K562 (cell line): ENCODE results near the gene MTHFR. TPM values are rescaled to one million over a fixed set of nuclear protein-coding genes. Genes with fewer than 3 reads are reported as not detected.

Source experiments
- CAMTA2 ChIP-seq: fragments of 250-450 bp; sonication (Bioruptor Pico); conservative IDR thresholded peaks from 2 replicates; pipeline ENCODE4 v1.5.1; 2022
- CXXC5 ChIP-seq: fragments of 250-450 bp; sonication (Bioruptor Pico); IDR thresholded peaks from 2 replicates; pipeline ENCODE4 v1.8.0; 2022; ENCODE audit warnings: inconsistent platforms, mild to moderate bottlenecking, moderate library complexity
- NCOA2 ChIP-seq, 2 experiments: fragments of 450-650 bp; IDR thresholded peaks; 2 replicates each; pipeline ENCODE4 v1.6.1; 2018; ENCODE audit warnings: mild to moderate bottlenecking in 2 of 2, moderate library complexity in 1 of 2; ENCODE audit not compliant: partially characterized antibody in 2 of 2
- RBFOX2 ChIP-seq: fragments of 200-400 bp; formaldehyde crosslinking; IDR thresholded peaks from 2 replicates; pipeline ENCODE4 v1.6.1; 2017; ENCODE audit warnings: low read depth, mild to moderate bottlenecking, low read length, moderate library complexity
- RHOXF2B ChIP-seq: fragments of 250-450 bp; sonication (Bioruptor Pico); conservative IDR thresholded peaks from 2 replicates; pipeline ENCODE4 v1.5.1; 2021
- STAT5B ChIP-seq: fragments of 250-450 bp; sonication (Bioruptor Pico); IDR thresholded peaks from 2 replicates; pipeline ENCODE4 v1.8.0; 2021; ENCODE audit warnings: mild to moderate bottlenecking, inconsistent platforms
- TRIM25 ChIP-seq: fragments of 450-650 bp; IDR thresholded peaks from 2 replicates; pipeline ENCODE4 v1.7.0; 2016; ENCODE audit warnings: borderline replicate concordance
- ZNF12 ChIP-seq: sonication (generic); formaldehyde crosslinking; IDR thresholded peaks from 2 replicates; pipeline ENCODE4 v1.4.0; 2020; ENCODE audit warnings: mild to moderate bottlenecking, missing genetic modification reagents
- ZNF165 ChIP-seq: fragments of 250-450 bp; sonication (Bioruptor Pico); IDR thresholded peaks from 2 replicates; pipeline ENCODE4 v1.4.0; 2020; ENCODE audit warnings: borderline replicate concordance
- polyA plus RNA-seq, 8 experiments: library from polyadenylated mRNA; depleted of rRNA in 4 of 8; stranded (reverse) in 5 of 8; unstranded in 3 of 8; fragments of >200 nt; fragmentation: Nextera tagmentation in 2 of 8; fragmentation: Illumina TruSeq in 1 of 8; extraction: Ambion mirVana in 2 of 8; extraction: Trizol in 1 of 8; gene quantifications; 2 replicates each; pipeline versions ENCODE4 v1.2.1 to v1.2.3, GENCODE V29; 2011 to 2014; ENCODE audit warnings: inconsistent platforms in 1 of 8, missing spikeins in 1 of 8
- total RNA-seq, 7 experiments: library from RNA; depleted of rRNA in 6 of 7; stranded (reverse); fragments of >200 nt in 6 of 7; fragmentation: Illumina TruSeq in 2 of 7; extraction: Trizol in 2 of 7; gene quantifications; 2 replicates each; pipeline versions ENCODE4 v1.2.1 to v1.2.3, GENCODE V29; 2011 to 2021; ENCODE audit warnings: low replicate concordance in 1 of 7
- TF ChIP-seq, protein P1 (sequence below): sonication (generic); formaldehyde crosslinking; IDR thresholded peaks from 2 replicates; pipeline ENCODE4 v1.8.0; 2022; ENCODE audit warnings: mild to moderate bottlenecking, missing genetic modification reagents
- TF ChIP-seq, protein P2 (sequence below): fragments of 250-450 bp; sonication (Bioruptor Pico); IDR thresholded peaks from 2 replicates; pipeline ENCODE4 v1.8.0; 2021; ENCODE audit warnings: moderate library complexity, mild to moderate bottlenecking, inconsistent platforms
- TF ChIP-seq, protein P3 (sequence below), 2 experiments: IDR thresholded peaks; 2 replicates each; pipeline ENCODE4 v1.6.1; 2012; ENCODE audit warnings: improper control_type of control experiment in 2 of 2, low read depth in 2 of 2, low read length in 2 of 2, borderline replicate concordance in 1 of 2
- TF ChIP-seq, protein P4 (sequence below): fragments of 250-450 bp; sonication (Bioruptor Pico); IDR thresholded peaks from 2 replicates; pipeline ENCODE4 v1.4.0; 2020; ENCODE audit warnings: borderline replicate concordance

MTHFR gene
- total and polyA plus RNA-seq, 9 of the 15 experiments (the other 6 are each of a cell fraction or from before 2014, with no cell fraction given) = 5.0 to 104 (median 62.6) TPM

DNA sequence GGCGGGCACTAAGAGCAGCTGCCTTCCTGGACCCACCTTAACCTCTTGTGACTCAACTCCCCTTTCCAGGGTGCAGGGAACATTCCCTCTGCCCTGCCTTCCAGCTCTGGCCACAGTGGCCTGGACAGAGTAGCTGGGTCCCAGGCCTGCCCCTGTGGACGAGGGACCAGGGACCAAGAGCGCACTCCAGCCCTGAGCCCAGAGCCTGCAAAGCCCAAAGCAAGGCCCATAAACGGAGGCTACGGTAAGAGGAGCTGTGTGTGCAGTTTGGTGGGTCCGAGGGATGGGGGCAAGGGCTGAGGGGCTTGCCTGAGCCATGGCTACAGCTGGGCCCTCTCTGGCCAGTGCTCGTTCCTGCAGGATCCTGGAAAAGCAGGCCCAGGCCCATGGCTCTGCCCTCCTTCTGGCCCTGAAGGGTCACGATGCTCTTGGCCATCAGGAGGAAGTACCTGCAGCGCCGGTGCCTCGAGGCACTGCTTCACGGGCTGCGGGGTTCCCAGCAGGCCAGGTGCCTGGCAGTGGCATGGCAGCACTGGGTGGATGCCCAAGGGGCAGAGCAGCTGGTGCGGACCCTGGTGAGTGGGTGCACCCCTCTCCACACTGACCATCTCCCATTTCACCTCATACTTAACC lies 17.8 kb downstream of the MTHFR start (continued):
- TF ChIP-seq, protein P1, sequence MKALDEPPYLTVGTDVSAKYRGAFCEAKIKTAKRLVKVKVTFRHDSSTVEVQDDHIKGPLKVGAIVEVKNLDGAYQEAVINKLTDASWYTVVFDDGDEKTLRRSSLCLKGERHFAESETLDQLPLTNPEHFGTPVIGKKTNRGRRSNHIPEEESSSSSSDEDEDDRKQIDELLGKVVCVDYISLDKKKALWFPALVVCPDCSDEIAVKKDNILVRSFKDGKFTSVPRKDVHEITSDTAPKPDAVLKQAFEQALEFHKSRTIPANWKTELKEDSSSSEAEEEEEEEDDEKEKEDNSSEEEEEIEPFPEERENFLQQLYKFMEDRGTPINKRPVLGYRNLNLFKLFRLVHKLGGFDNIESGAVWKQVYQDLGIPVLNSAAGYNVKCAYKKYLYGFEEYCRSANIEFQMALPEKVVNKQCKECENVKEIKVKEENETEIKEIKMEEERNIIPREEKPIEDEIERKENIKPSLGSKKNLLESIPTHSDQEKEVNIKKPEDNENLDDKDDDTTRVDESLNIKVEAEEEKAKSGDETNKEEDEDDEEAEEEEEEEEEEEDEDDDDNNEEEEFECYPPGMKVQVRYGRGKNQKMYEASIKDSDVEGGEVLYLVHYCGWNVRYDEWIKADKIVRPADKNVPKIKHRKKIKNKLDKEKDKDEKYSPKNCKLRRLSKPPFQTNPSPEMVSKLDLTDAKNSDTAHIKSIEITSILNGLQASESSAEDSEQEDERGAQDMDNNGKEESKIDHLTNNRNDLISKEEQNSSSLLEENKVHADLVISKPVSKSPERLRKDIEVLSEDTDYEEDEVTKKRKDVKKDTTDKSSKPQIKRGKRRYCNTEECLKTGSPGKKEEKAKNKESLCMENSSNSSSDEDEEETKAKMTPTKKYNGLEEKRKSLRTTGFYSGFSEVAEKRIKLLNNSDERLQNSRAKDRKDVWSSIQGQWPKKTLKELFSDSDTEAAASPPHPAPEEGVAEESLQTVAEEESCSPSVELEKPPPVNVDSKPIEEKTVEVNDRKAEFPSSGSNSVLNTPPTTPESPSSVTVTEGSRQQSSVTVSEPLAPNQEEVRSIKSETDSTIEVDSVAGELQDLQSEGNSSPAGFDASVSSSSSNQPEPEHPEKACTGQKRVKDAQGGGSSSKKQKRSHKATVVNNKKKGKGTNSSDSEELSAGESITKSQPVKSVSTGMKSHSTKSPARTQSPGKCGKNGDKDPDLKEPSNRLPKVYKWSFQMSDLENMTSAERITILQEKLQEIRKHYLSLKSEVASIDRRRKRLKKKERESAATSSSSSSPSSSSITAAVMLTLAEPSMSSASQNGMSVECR = no peak
- no peak for TF ChIP-seq TRIM25
- TF ChIP-seq RHOXF2B (CRISPR knock-in tag) = peak; percentile 12; the same call in 1 of the 2 replicates
- 0 out of 2 replicates have a peak, but pooled peaks have one; percentile 47 for TF ChIP-seq CAMTA2 (CRISPR knock-in tag)
- TF ChIP-seq, protein P2, sequence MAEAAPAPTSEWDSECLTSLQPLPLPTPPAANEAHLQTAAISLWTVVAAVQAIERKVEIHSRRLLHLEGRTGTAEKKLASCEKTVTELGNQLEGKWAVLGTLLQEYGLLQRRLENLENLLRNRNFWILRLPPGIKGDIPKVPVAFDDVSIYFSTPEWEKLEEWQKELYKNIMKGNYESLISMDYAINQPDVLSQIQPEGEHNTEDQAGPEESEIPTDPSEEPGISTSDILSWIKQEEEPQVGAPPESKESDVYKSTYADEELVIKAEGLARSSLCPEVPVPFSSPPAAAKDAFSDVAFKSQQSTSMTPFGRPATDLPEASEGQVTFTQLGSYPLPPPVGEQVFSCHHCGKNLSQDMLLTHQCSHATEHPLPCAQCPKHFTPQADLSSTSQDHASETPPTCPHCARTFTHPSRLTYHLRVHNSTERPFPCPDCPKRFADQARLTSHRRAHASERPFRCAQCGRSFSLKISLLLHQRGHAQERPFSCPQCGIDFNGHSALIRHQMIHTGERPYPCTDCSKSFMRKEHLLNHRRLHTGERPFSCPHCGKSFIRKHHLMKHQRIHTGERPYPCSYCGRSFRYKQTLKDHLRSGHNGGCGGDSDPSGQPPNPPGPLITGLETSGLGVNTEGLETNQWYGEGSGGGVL = no peak
- TF ChIP-seq ZNF12 (CRISPR knock-in tag) = no peak
- peak; percentile 66 for TF ChIP-seq RBFOX2
- TF ChIP-seq CXXC5 (CRISPR knock-in tag) = no peak
- TF ChIP-seq, protein P3, sequence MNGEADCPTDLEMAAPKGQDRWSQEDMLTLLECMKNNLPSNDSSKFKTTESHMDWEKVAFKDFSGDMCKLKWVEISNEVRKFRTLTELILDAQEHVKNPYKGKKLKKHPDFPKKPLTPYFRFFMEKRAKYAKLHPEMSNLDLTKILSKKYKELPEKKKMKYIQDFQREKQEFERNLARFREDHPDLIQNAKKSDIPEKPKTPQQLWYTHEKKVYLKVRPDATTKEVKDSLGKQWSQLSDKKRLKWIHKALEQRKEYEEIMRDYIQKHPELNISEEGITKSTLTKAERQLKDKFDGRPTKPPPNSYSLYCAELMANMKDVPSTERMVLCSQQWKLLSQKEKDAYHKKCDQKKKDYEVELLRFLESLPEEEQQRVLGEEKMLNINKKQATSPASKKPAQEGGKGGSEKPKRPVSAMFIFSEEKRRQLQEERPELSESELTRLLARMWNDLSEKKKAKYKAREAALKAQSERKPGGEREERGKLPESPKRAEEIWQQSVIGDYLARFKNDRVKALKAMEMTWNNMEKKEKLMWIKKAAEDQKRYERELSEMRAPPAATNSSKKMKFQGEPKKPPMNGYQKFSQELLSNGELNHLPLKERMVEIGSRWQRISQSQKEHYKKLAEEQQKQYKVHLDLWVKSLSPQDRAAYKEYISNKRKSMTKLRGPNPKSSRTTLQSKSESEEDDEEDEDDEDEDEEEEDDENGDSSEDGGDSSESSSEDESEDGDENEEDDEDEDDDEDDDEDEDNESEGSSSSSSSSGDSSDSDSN (IDR thresholded peaks at IDR 0.05; ENCODE audit: borderline replicate concordance in 1 of 2, low read depth in 2 of 2, low read length in 2 of 2) = 0 out of 4 replicates have a peak, but pooled peaks of 1 of the 2 experiments have one; percentile 19
- no peak for TF ChIP-seq NCOA2 (IDR thresholded peaks at IDR 0.05; ENCODE audit: partially characterized antibody in 2 of 2)
- TF ChIP-seq, protein P4, sequence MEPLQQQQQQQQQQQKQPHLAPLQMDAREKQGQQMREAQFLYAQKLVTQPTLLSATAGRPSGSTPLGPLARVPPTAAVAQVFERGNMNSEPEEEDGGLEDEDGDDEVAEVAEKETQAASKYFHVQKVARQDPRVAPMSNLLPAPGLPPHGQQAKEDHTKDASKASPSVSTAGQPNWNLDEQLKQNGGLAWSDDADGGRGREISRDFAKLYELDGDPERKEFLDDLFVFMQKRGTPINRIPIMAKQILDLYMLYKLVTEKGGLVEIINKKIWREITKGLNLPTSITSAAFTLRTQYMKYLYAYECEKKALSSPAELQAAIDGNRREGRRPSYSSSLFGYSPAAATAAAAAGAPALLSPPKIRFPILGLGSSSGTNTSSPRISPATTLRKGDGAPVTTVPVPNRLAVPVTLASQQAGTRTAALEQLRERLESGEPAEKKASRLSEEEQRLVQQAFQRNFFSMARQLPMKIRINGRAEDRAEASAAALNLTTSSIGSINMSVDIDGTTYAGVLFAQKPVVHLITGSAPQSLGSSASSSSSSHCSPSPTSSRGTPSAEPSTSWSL (CRISPR knock-in tag) = 0 out of 2 replicates have a peak, but pooled peaks have one; percentile 62
- peak; percentile 52; the same call in 1 of the 2 replicates for TF ChIP-seq ZNF165 (CRISPR knock-in tag)
- TF ChIP-seq STAT5B (CRISPR knock-in tag) = no peak
